SK-N-SH treated with all-trans-retinoic acid at 6 μM for 48 hours (cell line): ENCODE data around the gene TMEM150A.

Experiments used
- ATAC-seq: fragments of 200-7000 bp; cut with Tn5 transposase; 3 replicates; pipeline ENCODE4 v1.9.1; 2020; ENCODE audit warnings: mild to moderate bottlenecking, moderate library complexity
- ARNTL ChIP-seq: fragments of 450-650 bp; formaldehyde crosslinking; IDR thresholded peaks from 2 replicates; pipeline ENCODE4 v1.5.0; 2020; ENCODE audit warnings: low read depth, mild to moderate bottlenecking, moderate library complexity, borderline replicate concordance
- BACH2 ChIP-seq: fragments of 250-450 bp; sonication (Bioruptor Pico); IDR thresholded peaks from 2 replicates; pipeline ENCODE4 v1.9.0; 2021; ENCODE audit warnings: mild to moderate bottlenecking, borderline replicate concordance
- CREB5 ChIP-seq: fragments of 250-450 bp; sonication (Bioruptor Pico); IDR thresholded peaks from 2 replicates; pipeline ENCODE4 v1.5.1; 2020; ENCODE audit warnings: low read depth, mild to moderate bottlenecking, moderate library complexity
- CSDC2 ChIP-seq: fragments of 250-450 bp; sonication (Bioruptor Pico); IDR thresholded peaks from 2 replicates; pipeline ENCODE4 v1.5.0; 2020; ENCODE audit warnings: mild to moderate bottlenecking, moderate library complexity
- CSRNP3 ChIP-seq: fragments of 250-450 bp; sonication (Bioruptor Pico); IDR thresholded peaks from 2 replicates; pipeline ENCODE4 v1.5.1; 2021; ENCODE audit warnings: mild to moderate bottlenecking, moderate library complexity
- ESRRG ChIP-seq: fragments of 250-450 bp; sonication (Bioruptor Pico); IDR thresholded peaks from 2 replicates; pipeline ENCODE4 v1.6.1; 2021; ENCODE audit warnings: mild to moderate bottlenecking
- GLIS3 ChIP-seq: fragments of 250-450 bp; sonication (Bioruptor Pico); IDR thresholded peaks from 2 replicates; pipeline ENCODE4 v1.5.0; 2020; ENCODE audit warnings: mild to moderate bottlenecking, moderate library complexity
- ISL1 ChIP-seq: fragments of 250-450 bp; sonication (Bioruptor Pico); IDR thresholded peaks from 2 replicates; pipeline ENCODE4 v2.1.2; 2022; ENCODE audit warnings: mild to moderate bottlenecking, moderate library complexity
- OSR1 ChIP-seq: fragments of 250-450 bp; sonication (Bioruptor Pico); IDR thresholded peaks from 2 replicates; pipeline ENCODE4 v1.8.0; 2022; ENCODE audit warnings: moderate library complexity, mild to moderate bottlenecking, inconsistent platforms
- PATZ1 ChIP-seq: fragments of 250-450 bp; sonication (Bioruptor Pico); IDR thresholded peaks from 2 replicates; pipeline ENCODE4 v1.8.0; 2020; ENCODE audit warnings: mild to moderate bottlenecking, moderate library complexity, borderline replicate concordance
- POU6F1 ChIP-seq: fragments of 250-450 bp; sonication (Bioruptor Pico); IDR thresholded peaks from 2 replicates; pipeline ENCODE4 v1.8.0; 2021; ENCODE audit warnings: low read depth, mild to moderate bottlenecking, moderate library complexity, borderline replicate concordance
- PPARA ChIP-seq: fragments of 250-450 bp; sonication (Bioruptor Pico); IDR thresholded peaks from 2 replicates; pipeline ENCODE4 v1.5.0; 2020; ENCODE audit warnings: mild to moderate bottlenecking, borderline replicate concordance
- SNAI2 ChIP-seq: fragments of 250-450 bp; sonication (Bioruptor Pico); IDR thresholded peaks from 2 replicates; pipeline ENCODE4 v1.5.0; 2020; ENCODE audit warnings: mild to moderate bottlenecking, moderate library complexity
- TOX ChIP-seq: fragments of 250-450 bp; sonication (Bioruptor Pico); IDR thresholded peaks from 2 replicates; pipeline ENCODE4 v1.8.0; 2021; ENCODE audit warnings: mild to moderate bottlenecking, moderate library complexity, borderline replicate concordance
- TSHZ2 ChIP-seq: fragments of 250-450 bp; sonication (Bioruptor Pico); IDR thresholded peaks from 2 replicates; pipeline ENCODE4 v1.5.0; 2020; ENCODE audit warnings: mild to moderate bottlenecking, moderate library complexity
- ZFP3 ChIP-seq: fragments of 250-450 bp; sonication (Bioruptor Pico); IDR thresholded peaks from 2 replicates; pipeline ENCODE4 v1.5.0; 2020; ENCODE audit warnings: mild to moderate bottlenecking, moderate library complexity
- ZFP30 ChIP-seq: fragments of 450-650 bp; formaldehyde crosslinking; IDR thresholded peaks from 2 replicates; pipeline ENCODE4 v1.5.0; 2022; ENCODE audit warnings: mild to moderate bottlenecking, moderate library complexity
- ZNF565 ChIP-seq: fragments of 450-650 bp; formaldehyde crosslinking; conservative IDR thresholded peaks from 2 replicates; pipeline ENCODE4 v1.5.0; 2020; ENCODE audit warnings: low read depth, mild to moderate bottlenecking, moderate library complexity
- ZNF70 ChIP-seq: fragments of 450-650 bp; formaldehyde crosslinking; IDR thresholded peaks from 2 replicates; pipeline ENCODE4 v1.5.0; 2020; ENCODE audit warnings: mild to moderate bottlenecking, moderate library complexity

Gene TMEM150A

GRCh38 chr2:85598594-85599340 lies 3.7 kb downstream of the TMEM150A start:
- no peak for TF ChIP-seq ARNTL
- TF ChIP-seq CSRNP3 (CRISPR knock-in tag) = no peak
- no peak for TF ChIP-seq ZNF70 (CRISPR knock-in tag)
- no peak for TF ChIP-seq SNAI2 (CRISPR knock-in tag)
- TF ChIP-seq ZFP30 (CRISPR knock-in tag) = no peak
- TF ChIP-seq GLIS3 (CRISPR knock-in tag) = no peak
- no peak for TF ChIP-seq ESRRG (CRISPR knock-in tag)
- no peak for TF ChIP-seq BACH2 (CRISPR knock-in tag)
- no peak for TF ChIP-seq ZNF565 (CRISPR knock-in tag)
- TF ChIP-seq ISL1 (CRISPR knock-in tag) = no peak
- TF ChIP-seq PATZ1 (CRISPR knock-in tag) = no peak
- no peak for TF ChIP-seq POU6F1 (CRISPR knock-in tag)
- no peak for TF ChIP-seq OSR1 (CRISPR knock-in tag)
- no peak for ATAC-seq

- TF ChIP-seq PPARA (CRISPR knock-in tag) (no peak), GLIS3 (CRISPR knock-in tag) (no peak), ARNTL (no peak), TOX (CRISPR knock-in tag) (no peak), CREB5 (no peak), ZNF70 (CRISPR knock-in tag) (no peak), SNAI2 (CRISPR knock-in tag) (no peak), POU6F1 (CRISPR knock-in tag) (no peak), BACH2 (CRISPR knock-in tag) (no peak)
- no peak for ATAC-seq
These were observed 5.3 kb downstream of the TMEM150A start for GRCh38 chr2:85597241-85597640.

- ATAC-seq = no peak
- TF ChIP-seq PPARA (CRISPR knock-in tag) (no peak), CSDC2 (CRISPR knock-in tag) (no peak), TSHZ2 (CRISPR knock-in tag) (no peak), ESRRG (CRISPR knock-in tag) (no peak), SNAI2 (CRISPR knock-in tag) (no peak), PATZ1 (CRISPR knock-in tag) (no peak), ZNF70 (CRISPR knock-in tag) (no peak), ZFP30 (CRISPR knock-in tag) (no peak), ZFP3 (CRISPR knock-in tag) (no peak), BACH2 (CRISPR knock-in tag) (no peak), POU6F1 (CRISPR knock-in tag) (no peak), OSR1 (CRISPR knock-in tag) (no peak)
These were observed 5.9 kb downstream of the TMEM150A start for GRCh38 chr2:85596486-85597143.
